Liver (tissue), 9 donors: ENCODE data around the gene ATG4C. TPM values are rescaled to one million over a fixed set of nuclear protein-coding genes. Genes with fewer than 3 reads are reported as not detected.
"Not testable (repeated sequence)": the region's sequence is repeated elsewhere in the genome, so short reads cannot be mapped to it uniquely, and the experiment has no call there.

Source experiments
- DNase-seq: peaks from one replicate; pipeline ENCODE4 v3.0.0-alpha.2; 2017; ENCODE audit warnings: low spot score
- H3K27ac ChIP-seq, 2 donors: one replicate each; pipeline ENCODE4 v1.7.0; 2013; ENCODE audit warnings: inconsistent platforms in 2 of 2, low read length in 2 of 2, control low read depth in 1 of 2, low read depth in 1 of 2, mild to moderate bottlenecking in 1 of 2
- H3K27me3 ChIP-seq, 4 donors: one replicate each; pipeline versions ENCODE4 v1.6.1 to v1.7.0; 2013; ENCODE audit warnings: low read length in 3 of 4, inconsistent platforms in 1 of 4, mild to moderate bottlenecking in 1 of 4, moderate library complexity in 1 of 4; ENCODE audit not compliant: control insufficient read depth in 4 of 4, insufficient read depth in 4 of 4
- H3K36me3 ChIP-seq, 4 donors: one replicate each; pipeline versions ENCODE4 v1.6.1 to v1.7.0; 2013; ENCODE audit warnings: low read length in 3 of 4, mild to moderate bottlenecking in 3 of 4, low read depth in 1 of 4, moderate library complexity in 1 of 4; ENCODE audit not compliant: control insufficient read depth in 4 of 4, insufficient read depth in 3 of 4
- H3K4me1 ChIP-seq, 4 donors: one replicate each; pipeline versions ENCODE4 v1.6.1 to v1.7.0; 2013; ENCODE audit warnings: low read length in 3 of 4, mild to moderate bottlenecking in 3 of 4, moderate library complexity in 1 of 4; ENCODE audit not compliant: control insufficient read depth in 4 of 4, insufficient read depth in 4 of 4
- H3K4me3 ChIP-seq, 3 donors: one replicate each; pipeline versions ENCODE4 v1.6.1 to v1.7.0; 2013; ENCODE audit warnings: low read length in 3 of 3, control low read depth in 1 of 3, low read depth in 1 of 3, mild to moderate bottlenecking in 1 of 3
- H3K9ac ChIP-seq, 2 donors: one replicate each; pipeline ENCODE4 v1.7.0; 2013; ENCODE audit warnings: low read length in 2 of 2, mild to moderate bottlenecking in 2 of 2, moderate library complexity in 2 of 2, control low read depth in 1 of 2, low read depth in 1 of 2
- H3K9me3 ChIP-seq, 4 donors: one replicate each; pipeline versions ENCODE4 v1.6.1 to v1.7.0; 2013; ENCODE audit warnings: low read length in 3 of 4; ENCODE audit not compliant: control insufficient read depth in 4 of 4
- EGR1 ChIP-seq, 2 donors: IDR thresholded peaks; 2 replicates each; pipeline ENCODE4 v1.6.1; 2016 to 2018; ENCODE audit warnings: antibody characterized with exemption in 2 of 2, low read depth in 2 of 2
- FOXA1 ChIP-seq: IDR thresholded peaks from 2 replicates; pipeline ENCODE4 v1.6.1; 2016; ENCODE audit warnings: antibody characterized with exemption
- FOXA2 ChIP-seq: IDR thresholded peaks from 2 replicates; pipeline ENCODE4 v1.6.1; 2016; ENCODE audit warnings: antibody characterized with exemption
- GABPA ChIP-seq, 2 donors: IDR thresholded peaks in 1 of 2; conservative IDR thresholded peaks in 1 of 2; 2 replicates each; pipeline ENCODE4 v1.6.1; 2016; ENCODE audit warnings: antibody characterized with exemption in 2 of 2, mild to moderate bottlenecking in 1 of 2, moderate library complexity in 1 of 2
- JUND ChIP-seq, 2 donors: IDR thresholded peaks; 2 replicates each; pipeline ENCODE4 v1.6.1; 2016; ENCODE audit warnings: antibody characterized with exemption in 2 of 2
- NR2F2 ChIP-seq: IDR thresholded peaks from 2 replicates; pipeline ENCODE4 v1.6.1; 2016; ENCODE audit warnings: antibody characterized with exemption
- RAD21 ChIP-seq, 2 donors: IDR thresholded peaks; 2 replicates each; pipeline ENCODE4 v1.6.1; 2016; ENCODE audit warnings: antibody characterized with exemption in 2 of 2, mild to moderate bottlenecking in 2 of 2
- RXRA ChIP-seq, 2 donors: IDR thresholded peaks; 2 replicates each; pipeline ENCODE4 v1.6.1; 2017 to 2018; ENCODE audit warnings: antibody characterized with exemption in 2 of 2, mild to moderate bottlenecking in 1 of 2
- SP1 ChIP-seq: IDR thresholded peaks from 2 replicates; pipeline ENCODE4 v1.6.1; 2018; ENCODE audit warnings: antibody characterized with exemption, mild to moderate bottlenecking
- TAF1 ChIP-seq: conservative IDR thresholded peaks from 2 replicates; pipeline ENCODE4 v1.6.1; 2016; ENCODE audit warnings: antibody characterized with exemption, mild to moderate bottlenecking
- YY1 ChIP-seq: IDR thresholded peaks from 2 replicates; pipeline ENCODE4 v1.6.1; 2016; ENCODE audit warnings: antibody characterized with exemption, mild to moderate bottlenecking
- whole genome bisulfite sequencing: extraction: QIAGEN DNeasy Blood & Tissue Kit; methylation state at CpG from one replicate; pipeline ENCODE4 v1.1.7; 2013; 5-methylcytosine and 5-hydroxymethylcytosine counted together
- polyA plus RNA-seq, 2 donors: library from polyadenylated mRNA; stranded (reverse) in 1 of 2; unstranded in 1 of 2; fragments of 200-250 nt in 1 of 2; fragments of >200 nt in 1 of 2; fragmentation: Nextera tagmentation in 1 of 2; extraction: Ambion mirVana in 1 of 2; gene quantifications; one replicate each; pipeline versions ENCODE4 v1.2.1 to v1.2.3, GENCODE V29; 2013 to 2015
- total RNA-seq, 2 donors: library from RNA; depleted of rRNA; stranded (reverse); fragments of >200 nt; gene quantifications; one replicate each; pipeline ENCODE4 v1.2.3, GENCODE V29; 2014
- TF ChIP-seq, protein P1 (sequence below): IDR thresholded peaks from 2 replicates; pipeline ENCODE4 v1.6.1; 2016; ENCODE audit warnings: antibody characterized with exemption
- TF ChIP-seq, protein P2 (sequence below): IDR thresholded peaks from 2 replicates; pipeline ENCODE4 v1.6.1; 2016; ENCODE audit warnings: antibody characterized with exemption
- TF ChIP-seq, protein P3 (sequence below): IDR thresholded peaks from 2 replicates; pipeline ENCODE4 v1.6.1; 2016; ENCODE audit warnings: antibody characterized with exemption, mild to moderate bottlenecking
- TF ChIP-seq, protein P4 (sequence below): fragments of 150-350 bp; IDR thresholded peaks from 2 replicates; pipeline ENCODE4 v1.5.1; 2017; ENCODE audit warnings: improper control_type of control experiment, low read depth, low read length; ENCODE audit not compliant: missing input control
- donor health status: healthy.
- donor health status: healthy.
- donor health status: healthy.
- donor health status: healthy.
- donor health status: healthy.

ATG4C gene
- total and polyA plus RNA-seq, 4 donors = 3.8 to 8.4 (median 5.2) TPM

DNA sequence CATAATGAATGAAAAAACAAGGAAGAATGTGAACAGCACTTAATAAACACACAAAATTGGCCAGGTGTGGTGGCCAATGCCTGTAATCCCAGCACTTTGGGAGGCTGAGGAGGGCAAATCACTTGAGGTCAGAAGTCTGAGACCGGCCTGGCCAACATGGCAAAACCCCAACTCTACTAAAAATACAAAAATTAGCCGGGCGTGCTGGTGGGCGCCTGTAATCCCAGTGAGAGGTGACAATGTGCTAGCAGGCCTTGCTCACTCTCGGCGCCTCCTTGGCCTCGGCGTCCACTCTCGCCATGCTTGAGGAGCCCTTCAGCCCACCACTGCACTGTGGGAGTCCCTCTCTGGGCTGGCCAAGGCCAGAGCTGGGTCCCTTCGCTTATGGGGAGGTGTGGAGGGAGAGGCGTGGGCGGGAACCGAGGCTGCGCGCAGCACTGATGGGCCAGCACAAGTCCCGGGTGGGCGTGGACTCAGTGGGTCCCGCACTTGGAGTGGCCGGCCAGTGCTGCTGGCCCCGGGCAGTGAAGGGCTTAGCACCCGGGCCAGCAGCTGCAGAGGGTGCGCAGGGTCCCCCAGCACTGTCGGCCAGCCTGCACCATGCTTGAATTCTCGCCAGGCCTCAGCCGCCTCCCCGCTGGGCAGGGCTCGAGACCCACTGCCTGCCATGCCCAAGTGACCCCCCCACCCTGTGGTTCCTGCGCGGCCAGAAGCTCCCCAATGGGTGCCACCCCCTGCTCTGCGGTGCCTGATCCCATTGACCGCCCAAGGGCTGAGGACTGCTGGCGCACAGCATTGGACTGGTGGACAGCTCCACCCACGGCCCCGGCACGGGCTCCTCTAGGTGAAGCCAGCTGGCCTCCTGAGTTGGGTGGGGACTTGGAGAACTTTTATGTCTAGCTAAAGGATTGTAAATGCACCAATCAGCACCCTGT lies 30.6 kb upstream of the ATG4C start:
- Histone ChIP-seq H3K36me3 (no peaks in the 10 kb centered on the region), H3K4me1 (peaks cover 0 to 3% (median 1%) of the 10 kb centered on the region in 4 donors), H3K9ac (no peak overlapping the region), H3K27ac (no peak overlapping the region), H3K27me3 (no peaks in the 10 kb centered on the region), H3K4me3 (no peak overlapping the region), H3K9me3 (no peaks in the 10 kb centered on the region)
- TF ChIP-seq, protein P1, sequence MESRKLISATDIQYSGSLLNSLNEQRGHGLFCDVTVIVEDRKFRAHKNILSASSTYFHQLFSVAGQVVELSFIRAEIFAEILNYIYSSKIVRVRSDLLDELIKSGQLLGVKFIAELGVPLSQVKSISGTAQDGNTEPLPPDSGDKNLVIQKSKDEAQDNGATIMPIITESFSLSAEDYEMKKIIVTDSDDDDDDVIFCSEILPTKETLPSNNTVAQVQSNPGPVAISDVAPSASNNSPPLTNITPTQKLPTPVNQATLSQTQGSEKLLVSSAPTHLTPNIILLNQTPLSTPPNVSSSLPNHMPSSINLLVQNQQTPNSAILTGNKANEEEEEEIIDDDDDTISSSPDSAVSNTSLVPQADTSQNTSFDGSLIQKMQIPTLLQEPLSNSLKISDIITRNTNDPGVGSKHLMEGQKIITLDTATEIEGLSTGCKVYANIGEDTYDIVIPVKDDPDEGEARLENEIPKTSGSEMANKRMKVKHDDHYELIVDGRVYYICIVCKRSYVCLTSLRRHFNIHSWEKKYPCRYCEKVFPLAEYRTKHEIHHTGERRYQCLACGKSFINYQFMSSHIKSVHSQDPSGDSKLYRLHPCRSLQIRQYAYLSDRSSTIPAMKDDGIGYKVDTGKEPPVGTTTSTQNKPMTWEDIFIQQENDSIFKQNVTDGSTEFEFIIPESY = no peak
- TF ChIP-seq JUND (IDR thresholded peaks at IDR 0.05) (no peak), TAF1 (no peak), RXRA (IDR thresholded peaks at IDR 0.05) (no peak), EGR1 (IDR thresholded peaks at IDR 0.05; ENCODE audit: low read depth in 2 of 2) (no peak), FOXA2 (no peak), RAD21 (IDR thresholded peaks at IDR 0.05) (no peak), GABPA (IDR thresholded peaks at IDR 0.05 in 1 of 2, conservative IDR thresholded peaks at IDR 0.05 in 1 of 2) (no peak), SP1 (no peak), NR2F2 (no peak), YY1 (no peak), FOXA1 (no peak)
- TF ChIP-seq, protein P2, sequence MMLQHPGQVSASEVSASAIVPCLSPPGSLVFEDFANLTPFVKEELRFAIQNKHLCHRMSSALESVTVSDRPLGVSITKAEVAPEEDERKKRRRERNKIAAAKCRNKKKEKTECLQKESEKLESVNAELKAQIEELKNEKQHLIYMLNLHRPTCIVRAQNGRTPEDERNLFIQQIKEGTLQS = no peak
- TF ChIP-seq, protein P3, sequence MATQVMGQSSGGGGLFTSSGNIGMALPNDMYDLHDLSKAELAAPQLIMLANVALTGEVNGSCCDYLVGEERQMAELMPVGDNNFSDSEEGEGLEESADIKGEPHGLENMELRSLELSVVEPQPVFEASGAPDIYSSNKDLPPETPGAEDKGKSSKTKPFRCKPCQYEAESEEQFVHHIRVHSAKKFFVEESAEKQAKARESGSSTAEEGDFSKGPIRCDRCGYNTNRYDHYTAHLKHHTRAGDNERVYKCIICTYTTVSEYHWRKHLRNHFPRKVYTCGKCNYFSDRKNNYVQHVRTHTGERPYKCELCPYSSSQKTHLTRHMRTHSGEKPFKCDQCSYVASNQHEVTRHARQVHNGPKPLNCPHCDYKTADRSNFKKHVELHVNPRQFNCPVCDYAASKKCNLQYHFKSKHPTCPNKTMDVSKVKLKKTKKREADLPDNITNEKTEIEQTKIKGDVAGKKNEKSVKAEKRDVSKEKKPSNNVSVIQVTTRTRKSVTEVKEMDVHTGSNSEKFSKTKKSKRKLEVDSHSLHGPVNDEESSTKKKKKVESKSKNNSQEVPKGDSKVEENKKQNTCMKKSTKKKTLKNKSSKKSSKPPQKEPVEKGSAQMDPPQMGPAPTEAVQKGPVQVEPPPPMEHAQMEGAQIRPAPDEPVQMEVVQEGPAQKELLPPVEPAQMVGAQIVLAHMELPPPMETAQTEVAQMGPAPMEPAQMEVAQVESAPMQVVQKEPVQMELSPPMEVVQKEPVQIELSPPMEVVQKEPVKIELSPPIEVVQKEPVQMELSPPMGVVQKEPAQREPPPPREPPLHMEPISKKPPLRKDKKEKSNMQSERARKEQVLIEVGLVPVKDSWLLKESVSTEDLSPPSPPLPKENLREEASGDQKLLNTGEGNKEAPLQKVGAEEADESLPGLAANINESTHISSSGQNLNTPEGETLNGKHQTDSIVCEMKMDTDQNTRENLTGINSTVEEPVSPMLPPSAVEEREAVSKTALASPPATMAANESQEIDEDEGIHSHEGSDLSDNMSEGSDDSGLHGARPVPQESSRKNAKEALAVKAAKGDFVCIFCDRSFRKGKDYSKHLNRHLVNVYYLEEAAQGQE = no peak
- TF ChIP-seq, protein P4, sequence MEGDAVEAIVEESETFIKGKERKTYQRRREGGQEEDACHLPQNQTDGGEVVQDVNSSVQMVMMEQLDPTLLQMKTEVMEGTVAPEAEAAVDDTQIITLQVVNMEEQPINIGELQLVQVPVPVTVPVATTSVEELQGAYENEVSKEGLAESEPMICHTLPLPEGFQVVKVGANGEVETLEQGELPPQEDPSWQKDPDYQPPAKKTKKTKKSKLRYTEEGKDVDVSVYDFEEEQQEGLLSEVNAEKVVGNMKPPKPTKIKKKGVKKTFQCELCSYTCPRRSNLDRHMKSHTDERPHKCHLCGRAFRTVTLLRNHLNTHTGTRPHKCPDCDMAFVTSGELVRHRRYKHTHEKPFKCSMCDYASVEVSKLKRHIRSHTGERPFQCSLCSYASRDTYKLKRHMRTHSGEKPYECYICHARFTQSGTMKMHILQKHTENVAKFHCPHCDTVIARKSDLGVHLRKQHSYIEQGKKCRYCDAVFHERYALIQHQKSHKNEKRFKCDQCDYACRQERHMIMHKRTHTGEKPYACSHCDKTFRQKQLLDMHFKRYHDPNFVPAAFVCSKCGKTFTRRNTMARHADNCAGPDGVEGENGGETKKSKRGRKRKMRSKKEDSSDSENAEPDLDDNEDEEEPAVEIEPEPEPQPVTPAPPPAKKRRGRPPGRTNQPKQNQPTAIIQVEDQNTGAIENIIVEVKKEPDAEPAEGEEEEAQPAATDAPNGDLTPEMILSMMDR = no peak
- no peak for DNase-seq
- 95% methylated on average over 35 of the region's 35 CpGs for WGBS

GRCh38 chr1:62754938-62755337 lies 29.0 kb upstream of the ATG4C start:
- H3K4me3 ChIP-seq, H3K27me3 ChIP-seq, H3K9me3 ChIP-seq, DNase-seq, H3K36me3 ChIP-seq, H3K9ac ChIP-seq, H3K4me1 ChIP-seq, H3K27ac ChIP-seq: not testable (repeated sequence)
- 94% methylated on average over 13 of the region's 13 CpGs for WGBS

GRCh38 chr1:62756255-62756884 lies 27.6 kb upstream of the ATG4C start:
- not testable (repeated sequence) for H3K36me3 ChIP-seq, DNase-seq, H3K4me1 ChIP-seq, H3K4me3 ChIP-seq, H3K9ac ChIP-seq, H3K27me3 ChIP-seq, H3K27ac ChIP-seq, H3K9me3 ChIP-seq
- WGBS = 91% methylated on average over 5 of the region's 5 CpGs

- not testable (repeated sequence) for H3K27ac ChIP-seq, H3K4me1 ChIP-seq, H3K9ac ChIP-seq, H3K4me3 ChIP-seq, H3K9me3 ChIP-seq, H3K36me3 ChIP-seq, H3K27me3 ChIP-seq, DNase-seq
- WGBS = 76% methylated on average over 4 of the region's 5 CpGs
These were observed 24.6 kb upstream of the ATG4C start for GRCh38 chr1:62759232-62759875.
